Tibial artery (tissue), 4 donors: ENCODE results near the gene WNT8A.

Source experiments
- DNase-seq, 2 donors: peaks; one replicate each; pipeline ENCODE4 v3.0.0-alpha.2; 2019
- H3K27ac ChIP-seq, 2 donors: fragments of 200-600 bp; sonication (generic) in 1 of 2; 1 replicate in 1 of 2; 2 replicates in 1 of 2; pipeline ENCODE4 v1.5.1; 2018 to 2019; ENCODE audit warnings: mild to moderate bottlenecking in 1 of 2
- H3K27me3 ChIP-seq, 2 donors: fragments of 200-600 bp; sonication (generic) in 1 of 2; one replicate each; pipeline versions ENCODE4 v1.5.1 to v1.6.0; 2016 to 2019
- H3K36me3 ChIP-seq, 3 donors: fragments of 200-600 bp; sonication (generic) in 2 of 3; one replicate each; pipeline ENCODE4 v1.5.1; 2016 to 2019; ENCODE audit warnings: mild to moderate bottlenecking in 2 of 3
- H3K4me1 ChIP-seq, 4 donors: fragments of 200-600 bp; sonication (generic) in 2 of 4; 1 replicate in 3 of 4; 2 replicates in 1 of 4; pipeline ENCODE4 v1.5.1; 2016 to 2019
- H3K4me3 ChIP-seq, 2 donors: fragments of 200-600 bp; sonication (generic) in 1 of 2; 1 replicate in 1 of 2; 2 replicates in 1 of 2; pipeline ENCODE4 v1.5.1; 2018 to 2019; ENCODE audit warnings: mild to moderate bottlenecking in 2 of 2
- H3K9me3 ChIP-seq, 3 donors: fragments of 200-600 bp; sonication (generic) in 1 of 3; one replicate each; pipeline ENCODE4 v1.5.1; 2016 to 2019
- intact Hi-C: fragments of 100-400 bp; cut with DNase I; formaldehyde crosslinking; loops from one replicate; pipeline ENCODE4 v1.15.0; 2023; ENCODE audit warnings: low total_unique reads
- TF ChIP-seq, protein P1 (sequence below), 2 experiments: fragments of 200-600 bp in 1 of 2; fragments of 450-650 bp in 1 of 2; IDR thresholded peaks; one replicate each; pipeline ENCODE4 v1.5.1; 2017 to 2019; ENCODE audit warnings: antibody characterized with exemption in 2 of 2, mild to moderate bottlenecking in 1 of 2, moderate library complexity in 1 of 2

WNT8A gene

DNA sequence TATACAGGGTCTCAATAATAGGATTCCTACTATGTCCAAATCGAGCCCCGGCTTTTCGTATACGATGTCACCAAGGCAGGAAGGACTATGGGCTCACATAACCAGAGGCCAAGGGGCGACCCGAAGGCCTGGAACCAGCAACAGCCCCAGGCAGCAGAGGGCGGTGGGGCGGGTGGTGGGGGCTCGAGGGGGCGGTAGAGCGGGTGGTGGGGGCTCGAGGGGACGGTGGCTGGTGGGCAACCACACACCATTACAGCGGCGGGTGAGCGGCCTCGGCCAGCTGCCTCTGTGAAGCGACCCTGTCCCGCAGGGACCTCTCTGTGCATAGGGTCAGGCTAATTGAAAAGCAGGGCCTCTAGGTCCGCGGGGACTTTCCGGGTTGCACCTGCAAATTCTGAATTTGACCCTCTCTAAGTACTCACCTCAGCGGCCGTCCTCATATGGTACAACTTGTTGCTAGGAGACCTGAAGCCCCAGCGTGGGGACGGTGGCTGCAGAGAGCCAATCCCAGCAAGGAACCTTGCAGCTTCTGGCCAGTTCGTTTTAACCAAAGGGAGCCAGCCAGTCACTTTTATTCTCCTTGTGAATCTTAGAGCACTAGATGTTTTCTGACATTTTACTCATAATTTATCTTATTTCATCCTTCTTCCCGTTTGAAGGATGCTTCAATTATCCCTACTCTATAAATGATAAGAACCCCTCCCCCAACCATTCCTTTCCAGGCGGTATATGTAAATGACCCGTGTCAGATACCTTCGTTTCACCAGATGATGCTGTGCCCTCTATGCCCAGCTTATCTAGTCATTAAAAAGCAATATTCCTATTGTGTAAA, 55.3 kb downstream of the WNT8A start, which contains the start of gene NME5:
Gene NME5 (minus strand): TSS at position 480 of the 832 bp plus-strand sequence. CDS start 648 bp downstream, outside the sequence.
- intact Hi-C loops, result no loop called here
- peak in 1 of 2 donors; percentile 30 for DNase-seq
- no peaks in the 10 kb centered on the region for H3K36me3 ChIP-seq

DNA sequence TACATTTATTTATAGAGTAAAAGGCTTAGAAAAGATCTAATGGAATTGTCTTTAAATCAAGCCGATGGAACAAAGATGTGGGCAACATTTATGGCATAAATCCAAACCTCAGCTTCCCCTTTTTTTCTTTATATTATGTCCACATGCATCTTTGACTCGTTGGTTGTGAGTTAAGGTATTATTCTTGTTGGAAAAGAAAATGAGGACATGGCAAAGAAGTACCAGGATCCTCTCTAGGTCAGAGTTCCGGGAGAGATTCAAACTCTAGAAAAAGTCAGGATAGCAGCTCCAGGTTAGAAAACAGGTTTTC, 55.9 kb downstream of the WNT8A start:
- Histone ChIP-seq H3K27ac (no peak overlapping the region), H3K9me3 (no peaks in the 10 kb centered on the region), H3K4me3 (peak overlapping the region in 1 of 2 donors; percentile 50), H3K4me1 (peaks cover 0 to 11% (median 4%) of the 10 kb centered on the region in 4 donors), H3K36me3 (no peaks in the 10 kb centered on the region), H3K27me3 (no peaks in the 10 kb centered on the region)
- no peak for DNase-seq
- TF ChIP-seq, protein P1, sequence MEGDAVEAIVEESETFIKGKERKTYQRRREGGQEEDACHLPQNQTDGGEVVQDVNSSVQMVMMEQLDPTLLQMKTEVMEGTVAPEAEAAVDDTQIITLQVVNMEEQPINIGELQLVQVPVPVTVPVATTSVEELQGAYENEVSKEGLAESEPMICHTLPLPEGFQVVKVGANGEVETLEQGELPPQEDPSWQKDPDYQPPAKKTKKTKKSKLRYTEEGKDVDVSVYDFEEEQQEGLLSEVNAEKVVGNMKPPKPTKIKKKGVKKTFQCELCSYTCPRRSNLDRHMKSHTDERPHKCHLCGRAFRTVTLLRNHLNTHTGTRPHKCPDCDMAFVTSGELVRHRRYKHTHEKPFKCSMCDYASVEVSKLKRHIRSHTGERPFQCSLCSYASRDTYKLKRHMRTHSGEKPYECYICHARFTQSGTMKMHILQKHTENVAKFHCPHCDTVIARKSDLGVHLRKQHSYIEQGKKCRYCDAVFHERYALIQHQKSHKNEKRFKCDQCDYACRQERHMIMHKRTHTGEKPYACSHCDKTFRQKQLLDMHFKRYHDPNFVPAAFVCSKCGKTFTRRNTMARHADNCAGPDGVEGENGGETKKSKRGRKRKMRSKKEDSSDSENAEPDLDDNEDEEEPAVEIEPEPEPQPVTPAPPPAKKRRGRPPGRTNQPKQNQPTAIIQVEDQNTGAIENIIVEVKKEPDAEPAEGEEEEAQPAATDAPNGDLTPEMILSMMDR (IDR thresholded peaks at IDR 0.05), result no peak
- intact Hi-C loops, result loop anchor here (5.0 kb wide), 1 partner anchor 1497 kb away; no protein-coding TSS in a partner anchor

More for the DNA sequence above, 55.3 kb downstream of the WNT8A start, which contains the start of gene NME5:
- H3K27me3 ChIP-seq, result no peaks in the 10 kb centered on the region
- H3K9me3 ChIP-seq, result no peaks in the 10 kb centered on the region
- H3K4me1 ChIP-seq, result peaks cover 0 to 11% (median 4%) of the 10 kb centered on the region in 4 donors
- TF ChIP-seq, protein P1 (IDR thresholded peaks at IDR 0.05), result no peak
- no peak within 1 kb of the TSS for H3K27ac ChIP-seq
- peak within 1 kb of the TSS; percentile 50 to 54 for H3K4me3 ChIP-seq

DNA sequence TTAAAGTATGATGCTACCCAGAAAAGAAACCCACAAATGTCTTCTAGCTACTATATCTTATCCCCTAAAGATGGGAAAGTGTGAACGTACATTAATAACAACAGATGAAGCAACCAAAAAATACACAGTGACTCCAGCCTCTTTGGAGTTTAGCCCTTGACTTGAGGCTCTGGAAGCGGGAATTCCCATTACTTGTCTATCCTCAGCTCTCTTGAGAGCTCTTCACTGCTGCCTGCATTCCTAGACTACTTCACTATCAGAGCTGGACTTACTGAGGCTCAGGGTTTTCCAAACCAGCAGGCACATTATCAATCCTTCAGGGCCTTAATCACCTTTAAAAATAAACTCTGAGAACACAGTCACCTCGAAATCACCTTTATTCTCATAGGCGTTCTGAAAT, 56.4 kb downstream of the WNT8A start:
- DNase-seq, result no peak
- Histone ChIP-seq H3K4me3 (no peak overlapping the region), H3K9me3 (no peaks in the 10 kb centered on the region), H3K27me3 (no peaks in the 10 kb centered on the region), H3K4me1 (peaks cover 0 to 11% (median 4%) of the 10 kb centered on the region in 4 donors), H3K36me3 (no peaks in the 10 kb centered on the region), H3K27ac (no peak overlapping the region)
- intact Hi-C loops, result loop anchor here (5.0 kb wide), 1 partner anchor 1498 kb away; no protein-coding TSS in a partner anchor
- TF ChIP-seq, protein P1 (IDR thresholded peaks at IDR 0.05), result no peak
